HepG2 (cell line): Measurements from ENCODE around the gene HSPB7. TPM values are rescaled to one million over a fixed set of nuclear protein-coding genes. Genes with fewer than 3 reads are reported as not detected.
A peak's percentile ranks its signal among the peaks of the same experiment; 100 is the strongest.

ENCODE experiments used
- BCLAF1 ChIP-seq: fragments of 450-650 bp; IDR thresholded peaks from 2 replicates; pipeline ENCODE4 v1.6.1; 2017; ENCODE audit warnings: mild to moderate bottlenecking
- CCAR2 ChIP-seq: fragments of 200-400 bp; formaldehyde crosslinking; optimal IDR thresholded peaks from 2 replicates; pipeline ENCODE3; 2018; ENCODE audit warnings: low read depth, mild to moderate bottlenecking, low read length, moderate library complexity
- DBP ChIP-seq: sonication (generic); formaldehyde crosslinking; IDR thresholded peaks from 2 replicates; pipeline ENCODE4 v1.4.0; 2020; ENCODE audit warnings: missing genetic modification reagents; ENCODE audit errors: not compliant biosample characterization
- ELF3 ChIP-seq: IDR thresholded peaks from 2 replicates; pipeline ENCODE4 v1.6.1; 2016; ENCODE audit warnings: missing genetic modification reagents, missing compliant biosample characterization
- ERF ChIP-seq: IDR thresholded peaks from 2 replicates; pipeline ENCODE4 v1.6.1; 2018; ENCODE audit warnings: missing biosample characterization, missing genetic modification reagents
- FOXK2 ChIP-seq: fragments of 450-650 bp; IDR thresholded peaks from 2 replicates; pipeline ENCODE4 v1.6.1; 2016
- MAX ChIP-seq: IDR thresholded peaks from 2 replicates; pipeline ENCODE4 v1.6.1; 2012; ENCODE audit warnings: inconsistent platforms
- PPARG ChIP-seq: conservative IDR thresholded peaks from 2 replicates; pipeline ENCODE4 v1.6.1; 2016; ENCODE audit warnings: missing biosample characterization, missing genetic modification reagents
- RARA ChIP-seq: IDR thresholded peaks from 2 replicates; pipeline ENCODE4 v1.6.1; 2016; ENCODE audit warnings: missing genetic modification reagents, missing compliant biosample characterization
- SCMH1 ChIP-seq: sonication (generic); formaldehyde crosslinking; IDR thresholded peaks from 2 replicates; pipeline ENCODE4 v1.9.0; 2021; ENCODE audit warnings: missing genetic modification reagents, mild to moderate bottlenecking, borderline replicate concordance
- SMC3 ChIP-seq: IDR thresholded peaks from 2 replicates; pipeline ENCODE4 v1.6.1; 2011; ENCODE audit warnings: low read length, improper control_type of control experiment
- TFDP1 ChIP-seq: IDR thresholded peaks from 2 replicates; pipeline ENCODE4 v1.6.1; 2016; ENCODE audit warnings: missing compliant biosample characterization, missing genetic modification reagents, borderline replicate concordance
- XRCC5 ChIP-seq: fragments of 200-400 bp; formaldehyde crosslinking; optimal IDR thresholded peaks from 2 replicates; pipeline ENCODE3; 2017; ENCODE audit warnings: mild to moderate bottlenecking, low read length
- ZBTB1 ChIP-seq: sonication (generic); formaldehyde crosslinking; IDR thresholded peaks from 2 replicates; pipeline ENCODE4 v1.4.0; 2020; ENCODE audit warnings: missing genetic modification reagents, borderline replicate concordance
- ZFP91 ChIP-seq: sonication (generic); formaldehyde crosslinking; IDR thresholded peaks from 2 replicates; pipeline ENCODE4 v1.9.0; 2022; ENCODE audit warnings: missing genetic modification reagents, mild to moderate bottlenecking, borderline replicate concordance
- ZFY ChIP-seq: sonication (generic); formaldehyde crosslinking; IDR thresholded peaks from 2 replicates; pipeline ENCODE4 v1.4.0; 2020; ENCODE audit warnings: missing genetic modification reagents
- ZKSCAN5 ChIP-seq: sonication (generic); formaldehyde crosslinking; IDR thresholded peaks from 2 replicates; pipeline ENCODE4 v1.5.1; 2020; ENCODE audit warnings: mild to moderate bottlenecking, missing genetic modification reagents
- ZNF180 ChIP-seq: sonication (generic); formaldehyde crosslinking; IDR thresholded peaks from 2 replicates; pipeline ENCODE4 v1.4.0; 2020; ENCODE audit warnings: low read depth, missing genetic modification reagents, borderline replicate concordance
- ZNF24 ChIP-seq: fragments of 450-650 bp; IDR thresholded peaks from 2 replicates; pipeline ENCODE4 v1.6.1; 2017; ENCODE audit warnings: antibody characterized with exemption, mild to moderate bottlenecking
- ZNF3 ChIP-seq: IDR thresholded peaks from 2 replicates; pipeline ENCODE4 v1.7.0; 2017; ENCODE audit warnings: inconsistent platforms
- ZNF496 ChIP-seq: sonication (generic); formaldehyde crosslinking; IDR thresholded peaks from 2 replicates; pipeline ENCODE4 v1.8.1; 2023; ENCODE audit warnings: mild to moderate bottlenecking, moderate library complexity, missing genetic modification reagents; ENCODE audit not compliant: insufficient replicate concordance
- ZNF619 ChIP-seq: sonication (generic); formaldehyde crosslinking; IDR thresholded peaks from 2 replicates; pipeline ENCODE4 v1.4.0; 2020; ENCODE audit warnings: mild to moderate bottlenecking, missing genetic modification reagents
- ZNF691 ChIP-seq: sonication (generic); formaldehyde crosslinking; IDR thresholded peaks from 2 replicates; pipeline ENCODE4 v1.4.0; 2020; ENCODE audit warnings: missing genetic modification reagents, low read depth, mild to moderate bottlenecking, borderline replicate concordance
- ZSCAN29 ChIP-seq: sonication (generic); formaldehyde crosslinking; conservative IDR thresholded peaks from 2 replicates; pipeline ENCODE4 v1.4.0; 2020; ENCODE audit warnings: mild to moderate bottlenecking, missing genetic modification reagents
- polyA plus RNA-seq, 8 experiments: library from polyadenylated mRNA; depleted of rRNA in 3 of 8; stranded (reverse) in 7 of 8; unstranded in 1 of 8; fragments of >200 nt; fragmentation: Illumina TruSeq in 4 of 8; extraction: Trizol in 4 of 8; gene quantifications; 2 replicates each; pipeline versions ENCODE4 v1.2.1 to v1.2.3, GENCODE V29; 2011 to 2016; ENCODE audit warnings: low read depth in 4 of 8, missing spikeins in 1 of 8, mixed read lengths in 1 of 8; ENCODE audit not compliant: insufficient read depth in 1 of 8
- total RNA-seq, 5 experiments: library from RNA; depleted of rRNA; stranded (reverse); fragments of >200 nt; fragmentation: Illumina TruSeq; extraction: Trizol; gene quantifications; 2 replicates each; pipeline ENCODE4 v1.2.3, GENCODE V29; 2016; ENCODE audit warnings: low read depth in 1 of 5

The HSPB7 gene
- total and polyA plus RNA-seq, 2 of the 13 experiments (the other 11 are each of a cell fraction or from before 2014, with no cell fraction given), result 0.20 TPM; not detected in 1

GRCh38 chr1:15994590-15995351 is 23.1 kb downstream of the HSPB7 start (continued):
- TF ChIP-seq SCMH1 (CRISPR knock-in tag), result no peak
- TF ChIP-seq ZKSCAN5 (CRISPR knock-in tag), result no peak
- TF ChIP-seq DBP, result peak; percentile 70
- no peak for TF ChIP-seq ZNF496 (CRISPR knock-in tag)
- peak; percentile 35; the same call in 1 of the 2 replicates for TF ChIP-seq MAX
- TF ChIP-seq TFDP1 (CRISPR knock-in tag), result no peak
- no peak for TF ChIP-seq FOXK2
- TF ChIP-seq ZNF691 (CRISPR knock-in tag), result peak; percentile 60; the same call in 1 of the 2 replicates
- no peak for TF ChIP-seq ZNF180 (CRISPR knock-in tag)
- TF ChIP-seq ZBTB1, result no peak
- peak; percentile 75 for TF ChIP-seq XRCC5
- no peak for TF ChIP-seq ZNF619 (CRISPR knock-in tag)
- peak; percentile 72 for TF ChIP-seq SMC3
- no peak for TF ChIP-seq PPARG
- 0 out of 2 replicates have a peak, but pooled peaks have one; percentile 33 for TF ChIP-seq ZNF3 (CRISPR knock-in tag)
- no peak for TF ChIP-seq ZNF24
- TF ChIP-seq ERF (CRISPR knock-in tag), result no peak; the same call in 1 of the 2 replicates
- TF ChIP-seq ZFP91 (CRISPR knock-in tag), result peak; percentile 45
- TF ChIP-seq ZFY (CRISPR knock-in tag), result no peak
- no peak for TF ChIP-seq ZSCAN29 (CRISPR knock-in tag)
- TF ChIP-seq CCAR2, result no peak
- no peak for TF ChIP-seq BCLAF1
- TF ChIP-seq ELF3 (CRISPR knock-in tag), result peak; percentile 44; the same call in 1 of the 2 replicates
- TF ChIP-seq RARA, result no peak
